ENCODE measurements around the gene TOMM6.

The TOMM6 gene

DNA sequence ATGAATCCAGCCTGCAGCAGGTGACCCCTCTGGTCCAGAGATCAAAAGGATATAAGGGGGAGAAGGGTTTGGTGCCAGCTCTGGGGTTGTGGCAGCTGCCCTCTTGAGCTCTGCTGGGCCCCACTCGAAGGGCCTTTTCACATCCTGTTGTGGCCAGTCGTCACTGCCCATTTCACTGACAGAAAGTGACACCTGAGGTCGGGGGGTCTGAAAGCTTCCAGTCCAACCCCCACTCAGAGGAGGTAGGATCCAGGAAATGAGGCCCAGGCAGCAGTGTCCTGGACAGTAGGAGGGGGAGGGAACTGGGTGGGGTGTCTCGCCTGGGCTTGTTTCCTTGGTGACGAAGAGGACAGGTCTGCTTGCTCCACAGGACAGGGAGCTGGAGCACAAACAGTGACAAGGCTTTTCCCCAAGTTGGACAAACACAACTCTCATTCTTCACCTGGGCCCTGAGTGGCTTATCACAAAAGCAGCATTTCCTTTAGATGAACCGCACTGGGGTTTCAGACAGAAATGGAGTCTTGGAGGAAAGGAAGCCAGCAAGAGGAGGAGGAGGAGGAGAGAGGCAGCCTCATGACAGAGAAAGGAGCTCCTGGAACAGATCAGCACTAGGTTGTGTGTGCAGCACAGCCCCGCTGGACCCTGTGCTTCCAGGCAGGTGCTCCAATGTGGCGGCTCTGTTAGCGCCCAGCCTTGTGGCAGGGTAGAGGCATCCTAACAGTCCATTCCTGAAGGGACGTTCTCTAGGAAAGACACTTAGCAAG, 18.8 kb upstream of the TOMM6 start:
- peaks cover 30% of the 10 kb centered on the region for H3K4me1 ChIP-seq
- TF ChIP-seq CTCF (IDR thresholded peaks at IDR 0.05; ENCODE audit: low read depth, low read length) = no peak
- H3K27me3 ChIP-seq = no peaks in the 10 kb centered on the region
- no peaks in the 10 kb centered on the region for H3K36me3 ChIP-seq
- no peak overlapping the region for H3K4me3 ChIP-seq (ENCODE audit: low read depth, low read length)
- H3K9me3 ChIP-seq = no peaks in the 10 kb centered on the region
- no peak for DNase-seq

DNA sequence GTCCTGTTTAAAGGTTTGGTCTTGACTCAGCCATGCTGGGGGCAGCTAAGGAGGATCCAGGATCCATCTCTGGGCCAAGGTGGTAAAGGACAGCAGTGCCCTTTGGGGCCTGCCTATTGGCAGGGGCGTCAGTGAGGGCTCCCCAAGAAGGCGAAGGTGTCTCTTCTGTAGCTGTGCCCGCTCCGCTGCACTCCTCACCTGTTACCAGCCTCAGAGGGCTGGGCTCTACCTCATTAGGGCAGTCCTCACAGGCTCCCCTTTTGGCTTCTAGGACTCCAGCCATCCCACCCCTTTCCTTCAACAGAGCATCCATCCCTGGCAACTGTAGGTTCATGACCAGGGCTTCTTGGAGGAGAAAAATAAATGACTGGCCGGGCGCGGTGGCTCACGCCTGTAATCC, 18.1 kb upstream of the TOMM6 start:
- H3K9me3 ChIP-seq = no peaks in the 10 kb centered on the region
- no peak for TF ChIP-seq CTCF (IDR thresholded peaks at IDR 0.05; ENCODE audit: low read depth, low read length)
- no peak overlapping the region for H3K4me3 ChIP-seq (ENCODE audit: low read depth, low read length)
- peaks cover 27% of the 10 kb centered on the region for H3K4me1 ChIP-seq
- no peak for DNase-seq
- H3K27me3 ChIP-seq = no peaks in the 10 kb centered on the region
- H3K36me3 ChIP-seq = no peaks in the 10 kb centered on the region

GRCh38 chr6:41770381-41771057, 17.0 kb upstream of the TOMM6 start:
- Histone ChIP-seq H3K4me3 (ENCODE audit: low read depth, low read length) (no peak overlapping the region), H3K4me1 (peaks cover 27% of the 10 kb centered on the region), H3K9me3 (no peaks in the 10 kb centered on the region), H3K27me3 (no peaks in the 10 kb centered on the region), H3K36me3 (no peaks in the 10 kb centered on the region)
- no peak for DNase-seq
- TF ChIP-seq CTCF (IDR thresholded peaks at IDR 0.05; ENCODE audit: low read depth, low read length) = no peak

DNA sequence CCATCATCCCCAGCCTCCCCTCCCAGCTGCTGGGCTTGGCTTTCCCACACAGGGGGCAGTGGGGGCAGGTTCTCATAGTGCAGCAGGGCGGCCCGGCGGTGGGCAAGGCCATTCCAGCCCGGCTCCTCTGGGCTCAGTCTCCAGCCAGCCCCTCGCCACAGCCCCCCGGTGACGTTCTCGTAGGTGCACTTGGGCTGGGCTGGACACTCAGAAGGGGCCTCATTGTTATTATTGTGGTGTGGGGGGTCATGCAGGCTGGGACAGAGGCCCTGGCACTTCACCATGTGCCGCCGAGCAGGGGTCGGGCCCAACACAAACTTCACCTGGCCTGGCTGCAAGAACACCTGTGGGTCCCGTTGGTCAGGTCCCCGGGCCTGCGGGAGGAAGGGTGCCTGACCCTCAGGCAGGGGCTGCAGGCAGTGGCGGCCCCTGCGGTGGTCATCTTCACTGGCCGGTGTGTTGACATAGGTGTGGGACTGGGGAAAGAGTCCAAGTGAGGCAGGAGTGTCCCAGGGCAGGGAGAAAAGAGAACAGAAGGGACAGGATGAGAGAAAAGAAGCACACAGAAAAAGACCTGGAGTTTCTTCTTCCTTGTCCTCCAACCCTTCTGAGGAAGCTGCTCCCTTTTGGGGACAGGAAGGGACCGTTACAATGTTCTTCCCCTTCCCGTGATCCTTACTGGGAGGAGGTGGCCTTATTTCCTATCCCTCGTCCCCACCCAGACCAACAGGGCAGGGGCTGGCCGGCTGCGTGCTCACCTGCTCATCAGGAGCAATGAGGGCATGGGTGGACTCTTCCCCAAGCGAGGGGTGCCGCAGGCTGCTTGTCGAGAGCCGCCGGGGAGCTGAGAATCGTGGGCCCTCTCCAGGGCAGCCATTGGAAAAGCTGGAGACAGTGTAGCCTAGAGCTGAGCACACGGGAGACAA, 16.2 kb upstream of the TOMM6 start:
- no peak for TF ChIP-seq CTCF (IDR thresholded peaks at IDR 0.05; ENCODE audit: low read depth, low read length)
- DNase-seq = no peak
- Histone ChIP-seq H3K9me3 (no peaks in the 10 kb centered on the region), H3K36me3 (no peaks in the 10 kb centered on the region), H3K4me3 (ENCODE audit: low read depth, low read length) (no peak overlapping the region), H3K27me3 (no peaks in the 10 kb centered on the region), H3K4me1 (peaks cover 26% of the 10 kb centered on the region)

DNA sequence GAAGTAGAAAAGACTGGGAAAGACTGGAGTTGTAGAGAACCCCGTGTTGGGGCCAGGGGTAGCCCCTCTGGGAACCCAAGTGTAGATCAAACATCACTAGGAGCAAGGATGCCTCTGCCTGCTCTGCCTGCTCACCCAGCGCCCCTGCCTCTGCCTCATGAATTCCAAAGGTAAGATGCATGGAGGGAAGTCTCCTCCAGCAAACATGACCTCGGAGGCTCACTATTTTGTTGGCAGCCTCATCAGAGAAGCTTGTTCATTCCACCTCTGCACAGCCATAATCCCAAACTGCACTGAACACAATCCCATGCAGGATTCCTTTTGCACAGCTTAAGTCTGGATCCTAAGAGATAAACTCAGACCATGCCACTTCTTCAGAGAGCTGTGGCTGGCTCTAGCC, 12.7 kb upstream of the TOMM6 start:
- Histone ChIP-seq H3K36me3 (no peaks in the 10 kb centered on the region), H3K4me1 (no peaks in the 10 kb centered on the region; the same call in 1 of the 2 replicates), H3K27me3 (no peaks in the 10 kb centered on the region), H3K4me3 (ENCODE audit: low read depth, low read length) (no peak overlapping the region), H3K9me3 (no peaks in the 10 kb centered on the region)
- no peak for DNase-seq
- TF ChIP-seq CTCF (IDR thresholded peaks at IDR 0.05; ENCODE audit: low read depth, low read length) = no peak

Measured in BE2C (cell line).